ENCODE results near the gene ASCL1.

ASCL1 gene

DNA sequence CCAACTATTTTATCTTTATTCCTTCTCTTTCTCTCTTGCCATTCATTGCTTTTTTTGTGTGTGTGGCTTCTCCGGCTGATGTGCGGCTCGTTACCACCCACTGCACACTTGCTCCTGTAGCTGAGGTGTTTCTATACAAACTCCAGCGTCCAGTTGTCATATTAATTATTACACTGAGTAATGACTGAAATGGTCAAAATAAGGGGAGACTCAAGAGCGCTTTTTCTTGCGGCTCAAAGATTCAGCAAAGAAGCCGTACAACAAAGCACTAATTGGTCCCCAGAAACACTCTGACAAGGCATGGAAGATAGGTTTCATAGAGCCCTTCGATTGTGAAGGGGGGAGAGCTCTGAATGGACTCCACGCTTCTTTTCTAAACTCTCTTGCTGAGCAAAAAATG lies 5.6 kb upstream of the ASCL1 start:
- no peak for DNase-seq (ENCODE audit: low spot score)

DNA sequence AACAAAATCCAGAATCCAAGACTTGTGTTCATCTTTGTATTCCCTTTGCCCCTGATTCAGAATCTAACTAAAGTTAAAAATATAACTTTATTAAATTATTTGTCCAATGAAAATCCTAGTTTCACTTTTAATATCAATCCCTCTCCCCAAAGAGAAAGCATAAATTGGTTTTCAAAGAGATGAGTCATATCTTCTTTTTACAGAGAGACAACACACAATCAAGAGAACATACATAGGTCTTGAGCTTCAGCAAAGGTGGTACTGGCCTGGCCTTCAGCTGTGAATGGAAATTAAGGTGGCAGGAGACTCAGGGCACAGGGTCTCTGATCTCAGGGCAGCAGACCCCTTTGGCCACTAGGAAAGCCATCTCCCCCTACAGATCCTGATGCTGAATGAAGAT lies 4.3 kb upstream of the ASCL1 start:
- DNase-seq (ENCODE audit: low spot score) = no peak

DNA sequence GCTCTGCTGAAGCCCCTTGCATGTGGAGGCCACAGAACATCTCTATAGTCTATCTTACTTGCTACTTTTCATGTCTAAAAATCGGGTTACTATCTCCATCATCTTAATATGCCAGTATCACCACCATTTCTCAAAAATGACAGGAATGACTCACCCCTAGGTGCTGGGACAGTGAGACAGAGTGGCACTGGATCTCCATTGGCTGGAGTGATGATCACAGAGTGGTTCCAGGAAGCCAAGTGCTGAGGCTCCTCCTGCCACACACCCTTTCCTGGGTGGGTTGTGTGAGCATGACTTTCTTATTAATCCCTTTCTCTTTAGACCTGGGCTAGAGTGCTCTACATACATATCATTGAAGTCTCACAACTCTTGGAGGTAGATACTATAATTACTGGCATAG lies 3.3 kb upstream of the ASCL1 start:
- no peak for DNase-seq (ENCODE audit: low spot score)

DNA sequence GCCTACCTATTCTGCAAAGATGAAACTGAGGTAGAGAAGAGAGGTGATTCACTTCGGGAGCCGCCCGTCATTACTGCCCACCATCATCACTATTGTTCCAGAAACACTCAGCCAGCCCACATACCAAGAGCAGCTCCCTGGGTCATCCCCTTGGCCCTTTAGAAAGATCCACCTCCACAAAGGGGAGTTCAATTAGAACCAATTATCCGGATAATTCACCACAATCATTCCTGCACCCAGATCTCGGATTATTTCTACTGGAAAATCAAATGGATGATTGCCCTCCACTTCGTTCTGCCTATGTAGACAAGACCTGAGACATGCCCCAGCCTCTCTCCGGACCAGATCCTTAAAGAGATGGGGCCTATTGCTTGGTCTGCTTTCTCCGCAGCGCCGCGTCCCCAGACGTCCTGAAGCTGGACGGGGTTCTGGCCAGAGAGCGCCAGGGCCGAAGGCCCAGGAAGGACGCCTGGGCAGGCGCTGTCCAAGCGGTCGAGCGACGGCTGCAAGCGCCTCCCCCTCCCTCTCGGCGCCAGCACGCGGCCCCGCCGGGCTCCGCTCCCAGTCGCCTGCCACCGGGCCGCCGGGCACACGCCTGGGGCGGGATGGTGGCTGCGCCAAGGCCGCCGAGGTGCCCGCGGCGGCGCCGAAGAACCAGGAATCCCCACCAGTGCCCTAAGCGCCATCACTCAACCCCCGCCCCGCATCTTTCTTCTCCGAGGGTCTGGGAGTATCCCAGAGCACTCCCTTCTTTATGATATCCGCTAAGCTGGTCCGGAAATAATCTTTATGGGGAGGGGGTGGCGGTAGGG lies 1.3 kb upstream of the ASCL1 start:
- DNase-seq (ENCODE audit: low spot score) = peak; percentile 59

- no peak for DNase-seq (ENCODE audit: low spot score)
These were observed 641 bp upstream of the ASCL1 start for GRCh38 chr12:102956738-102957327.

- peak; percentile 28 for DNase-seq (ENCODE audit: low spot score)
These were observed 777 bp downstream of the ASCL1 start for GRCh38 chr12:102958073-102958829.

GRCh38 chr12:102958830-102959176 lies 1.3 kb downstream of the ASCL1 start:
- no peak for DNase-seq (ENCODE audit: low spot score)

DNA sequence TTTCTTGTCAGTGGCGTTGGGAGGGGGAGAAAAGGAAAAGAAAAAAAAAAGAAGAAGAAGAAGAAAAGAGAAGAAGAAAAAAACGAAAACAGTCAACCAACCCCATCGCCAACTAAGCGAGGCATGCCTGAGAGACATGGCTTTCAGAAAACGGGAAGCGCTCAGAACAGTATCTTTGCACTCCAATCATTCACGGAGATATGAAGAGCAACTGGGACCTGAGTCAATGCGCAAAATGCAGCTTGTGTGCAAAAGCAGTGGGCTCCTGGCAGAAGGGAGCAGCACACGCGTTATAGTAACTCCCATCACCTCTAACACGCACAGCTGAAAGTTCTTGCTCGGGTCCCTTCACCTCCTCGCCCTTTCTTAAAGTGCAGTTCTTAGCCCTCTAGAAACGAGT lies 1.9 kb downstream of the ASCL1 start:
- DNase-seq (ENCODE audit: low spot score) = no peak

DNA sequence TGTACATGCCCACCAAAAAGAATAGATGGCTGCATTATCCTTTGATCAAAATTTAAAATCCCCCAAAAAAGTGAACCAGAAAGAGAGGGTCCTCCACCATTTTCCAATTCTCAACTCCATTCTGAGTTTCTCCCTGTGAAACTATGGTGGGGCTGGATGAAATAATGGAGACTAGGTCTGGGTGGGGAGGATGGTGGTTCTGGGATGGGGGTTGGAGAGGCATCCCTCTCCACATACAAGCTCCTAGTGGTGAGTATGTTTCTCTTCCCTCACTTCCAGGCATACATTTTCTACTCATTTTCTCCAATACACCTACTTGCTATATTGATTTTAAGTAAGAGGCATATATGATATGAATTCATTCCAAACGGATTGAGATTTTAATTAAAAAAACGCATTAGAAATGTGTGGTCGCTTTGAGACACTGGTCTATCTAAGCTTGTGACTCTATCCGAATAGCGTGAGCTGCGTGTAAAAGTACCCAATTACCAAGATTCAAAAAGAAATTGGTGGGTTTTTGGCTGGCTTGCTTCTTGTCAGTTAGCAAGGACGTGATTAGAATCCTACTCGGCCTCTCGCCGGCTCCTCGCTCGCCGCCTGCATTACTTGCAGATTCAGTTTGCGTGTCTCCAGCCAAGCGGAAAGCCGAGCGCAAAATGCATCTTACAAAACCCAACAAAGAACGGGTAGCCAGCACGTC lies 3.4 kb downstream of the ASCL1 start:
- peak; percentile 66 for DNase-seq (ENCODE audit: low spot score)

DNA sequence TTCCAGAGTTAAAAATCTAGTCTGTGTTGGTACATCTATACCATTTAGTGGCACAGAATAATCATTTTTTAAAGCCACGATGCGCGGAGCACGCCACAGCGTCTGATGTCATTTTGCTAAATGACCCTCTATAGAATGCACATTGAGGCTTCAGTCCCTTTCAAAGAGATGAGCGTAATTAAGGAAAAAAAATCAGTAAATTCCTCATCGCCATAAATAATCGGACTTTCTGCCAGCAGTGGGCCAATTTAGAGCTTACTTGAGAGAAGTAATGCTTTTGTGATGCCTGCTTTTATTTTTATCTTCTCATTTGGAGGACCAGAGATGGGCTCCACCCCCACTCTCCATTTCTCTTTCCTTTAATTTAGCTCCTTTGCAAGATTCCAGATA lies 4.0 kb downstream of the ASCL1 start:
- peak; percentile 7 for DNase-seq (ENCODE audit: low spot score)

DNA sequence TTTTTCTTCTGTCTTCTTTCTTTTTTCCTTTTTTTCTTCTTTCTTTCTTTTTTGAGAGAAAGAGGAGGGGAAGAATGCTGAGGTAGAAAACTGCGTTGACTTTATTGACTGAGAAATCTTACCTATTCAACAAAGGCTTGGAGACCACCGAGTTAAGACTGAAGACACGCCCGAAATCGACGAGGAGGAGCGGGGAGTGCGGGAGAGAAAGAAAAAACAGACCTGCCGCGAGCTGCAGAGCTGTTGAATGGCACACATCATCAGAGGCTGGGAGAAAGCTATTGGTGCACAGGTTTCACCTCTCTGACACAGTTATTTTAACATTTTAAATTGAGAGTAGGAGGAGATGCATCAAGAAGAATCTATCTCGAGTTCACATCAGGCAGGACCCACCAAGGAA lies 5.1 kb downstream of the ASCL1 start:
- DNase-seq (ENCODE audit: low spot score) = no peak

GRCh38 chr12:102962986-102963385 lies 5.5 kb downstream of the ASCL1 start:
- no peak for DNase-seq (ENCODE audit: low spot score)

- no peak for DNase-seq (ENCODE audit: low spot score)
These were observed 6.3 kb downstream of the ASCL1 start for GRCh38 chr12:102963796-102964195.

- DNase-seq (ENCODE audit: low spot score) = peak; percentile 21
These were observed 7.4 kb downstream of the ASCL1 start for GRCh38 chr12:102964872-102965271.

DNA sequence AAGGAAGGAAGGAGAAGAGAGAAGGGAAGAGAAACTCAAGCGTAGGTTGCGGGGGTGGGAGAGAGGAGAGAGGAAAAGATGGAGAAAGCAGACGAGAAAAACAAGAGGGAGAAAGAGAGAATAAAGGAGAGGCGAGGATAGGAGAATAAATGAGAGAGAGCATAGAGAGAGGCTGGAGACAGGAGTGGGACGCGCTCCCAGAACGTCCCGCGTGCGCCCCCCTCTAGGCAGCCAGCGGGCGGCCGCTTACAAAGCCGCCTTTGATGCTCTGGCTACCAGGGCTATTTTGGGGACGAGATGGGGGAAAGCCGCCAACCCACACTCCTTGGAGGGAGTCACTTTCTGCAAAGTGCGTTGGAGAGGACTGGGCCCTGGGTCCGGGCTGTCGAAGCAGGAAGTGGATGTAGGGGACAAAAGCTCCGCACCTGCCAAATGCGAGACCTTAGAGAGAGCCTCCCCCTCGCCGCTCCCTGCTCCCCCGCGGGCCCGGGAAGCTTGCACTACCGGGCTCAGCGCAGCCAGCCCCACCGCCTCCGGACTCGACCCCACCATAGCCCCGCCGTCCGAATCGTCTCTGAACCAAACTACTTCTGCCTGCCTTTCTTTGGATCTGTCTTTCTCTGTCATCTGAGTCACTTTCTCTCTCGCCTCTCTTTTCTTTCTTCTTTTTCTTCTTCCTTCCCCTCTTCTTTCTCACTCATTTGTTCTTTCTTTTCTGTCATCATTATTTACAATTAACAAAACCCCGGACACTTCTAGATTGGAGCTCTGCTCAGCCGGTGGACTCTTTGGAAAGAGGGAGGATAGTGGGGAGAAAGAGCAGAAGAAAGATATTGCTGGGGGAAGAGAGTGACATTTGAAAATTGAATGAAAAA lies 8.0 kb downstream of the ASCL1 start:
- peak; percentile 68 for DNase-seq (ENCODE audit: low spot score)

- peak; percentile 28 for DNase-seq (ENCODE audit: low spot score)
These were observed 8.9 kb downstream of the ASCL1 start for GRCh38 chr12:102966200-102966863.

DNA sequence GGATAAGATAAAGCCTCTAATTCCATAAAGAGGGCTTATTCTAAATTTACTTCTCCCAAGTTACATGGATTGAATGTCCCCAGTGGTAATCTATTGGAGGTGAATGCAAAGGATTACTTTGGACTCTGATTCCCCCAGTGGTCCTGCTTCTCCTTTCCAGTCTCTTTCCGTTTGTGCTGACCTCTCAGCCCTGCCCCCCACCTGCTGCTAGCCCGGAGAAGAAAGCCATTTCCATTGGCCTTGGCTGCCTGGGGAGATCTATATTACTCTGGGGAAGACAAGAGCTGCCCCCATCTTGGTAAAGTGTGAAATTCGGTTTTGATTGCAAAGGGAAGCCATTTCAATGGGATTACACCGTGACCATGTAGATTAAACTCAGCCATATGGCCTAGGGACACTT lies 13.3 kb downstream of the ASCL1 start:
- DNase-seq (ENCODE audit: low spot score) = no peak

- DNase-seq (ENCODE audit: low spot score) = no peak
These were observed 13.8 kb downstream of the ASCL1 start for GRCh38 chr12:102971227-102971626.

- no peak for DNase-seq (ENCODE audit: low spot score)
These were observed 16.1 kb downstream of the ASCL1 start for GRCh38 chr12:102973583-102973982.

GRCh38 chr12:102976609-102977280 lies 19.3 kb downstream of the ASCL1 start:
- no peak for DNase-seq (ENCODE audit: low spot score)

Data from globus pallidus (tissue), 1 donor.